ENCODE measurements around the gene FGGY.

DNA sequence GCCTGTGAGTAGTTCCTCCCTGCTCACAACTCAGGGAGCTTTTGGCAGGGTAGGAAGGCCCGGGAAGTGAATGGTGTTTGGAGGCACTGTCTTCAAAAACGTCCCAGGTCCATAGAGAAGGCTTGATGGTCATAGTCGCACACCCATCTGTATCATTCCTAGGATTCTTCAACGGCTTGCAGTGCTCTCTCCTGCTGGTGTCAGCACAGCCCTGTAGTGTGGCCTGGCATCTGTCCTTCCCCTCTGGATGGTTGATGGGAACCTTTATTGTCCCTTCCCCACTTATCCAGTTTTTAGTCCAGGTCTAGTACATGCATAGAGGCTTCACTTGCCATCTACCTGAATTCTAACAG, 375.0 kb downstream of the FGGY start:
- TF ChIP-seq, protein P1, sequence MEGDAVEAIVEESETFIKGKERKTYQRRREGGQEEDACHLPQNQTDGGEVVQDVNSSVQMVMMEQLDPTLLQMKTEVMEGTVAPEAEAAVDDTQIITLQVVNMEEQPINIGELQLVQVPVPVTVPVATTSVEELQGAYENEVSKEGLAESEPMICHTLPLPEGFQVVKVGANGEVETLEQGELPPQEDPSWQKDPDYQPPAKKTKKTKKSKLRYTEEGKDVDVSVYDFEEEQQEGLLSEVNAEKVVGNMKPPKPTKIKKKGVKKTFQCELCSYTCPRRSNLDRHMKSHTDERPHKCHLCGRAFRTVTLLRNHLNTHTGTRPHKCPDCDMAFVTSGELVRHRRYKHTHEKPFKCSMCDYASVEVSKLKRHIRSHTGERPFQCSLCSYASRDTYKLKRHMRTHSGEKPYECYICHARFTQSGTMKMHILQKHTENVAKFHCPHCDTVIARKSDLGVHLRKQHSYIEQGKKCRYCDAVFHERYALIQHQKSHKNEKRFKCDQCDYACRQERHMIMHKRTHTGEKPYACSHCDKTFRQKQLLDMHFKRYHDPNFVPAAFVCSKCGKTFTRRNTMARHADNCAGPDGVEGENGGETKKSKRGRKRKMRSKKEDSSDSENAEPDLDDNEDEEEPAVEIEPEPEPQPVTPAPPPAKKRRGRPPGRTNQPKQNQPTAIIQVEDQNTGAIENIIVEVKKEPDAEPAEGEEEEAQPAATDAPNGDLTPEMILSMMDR (IDR thresholded peaks at IDR 0.05) = no peak
- no peak for TF ChIP-seq POLR2A (IDR thresholded peaks at IDR 0.05)

All from body of pancreas (tissue), 4 donors.